H1 (cell line): Measurements from ENCODE around the gene LRIG2. TPM values are rescaled to one million over a fixed set of nuclear protein-coding genes. Genes with fewer than 3 reads are reported as not detected.
A peak's percentile ranks its signal among the peaks of the same experiment; 100 is the strongest.

Experiments used
- CTCF ChIA-PET: fragments of 300-600 bp; sonication (Branson Sonifier 250); formaldehyde crosslinking; loops from one replicate; lab custom pipeline; 2021; ENCODE audit not compliant: partially characterized antibody; lab: Charles Lee
- POLR2A ChIA-PET: fragments of 300-600 bp; sonication (Branson Sonifier 250); formaldehyde crosslinking; loops from one replicate; lab custom pipeline; 2021; ENCODE audit warnings: inconsistent platforms; ENCODE audit not compliant: partially characterized antibody; lab: Charles Lee
- DNase-seq, 2 experiments: peaks; one replicate each; pipeline versions ENCODE4 v3.0.0 to v3.0.0-alpha.2; 2010 to 2022; ENCODE audit warnings: low spot score in 2 of 2, low read depth in 1 of 2, mixed read lengths in 1 of 2
- FAIRE-seq: peaks from 2 replicates; lab custom pipeline; 2011; peaks lifted over from hg19 to GRCh38; lab: Jason Lieb, UNC
- H2AFZ ChIP-seq: 2 replicates; pipeline ENCODE4 v1.8.1; 2012; ENCODE audit warnings: low read length, inconsistent platforms
- H2AK5ac ChIP-seq: 2 replicates; pipeline ENCODE4 v1.6.1; 2013; ENCODE audit warnings: low read depth, low read length
- H2BK120ac ChIP-seq: replicated peaks from 2 replicates; pipeline ENCODE3; 2013; ENCODE audit warnings: low read depth, low read length, inconsistent platforms
- H2BK12ac ChIP-seq: 2 replicates; pipeline ENCODE4 v1.6.1; 2013; ENCODE audit warnings: low read depth, low read length
- H2BK15ac ChIP-seq: 2 replicates; pipeline ENCODE4 v1.6.1; 2013; ENCODE audit warnings: low read length
- H2BK20ac ChIP-seq: 2 replicates; pipeline ENCODE4 v1.6.1; 2013; ENCODE audit warnings: low read length
- H2BK5ac ChIP-seq: 2 replicates; pipeline ENCODE4 v1.6.1; 2013; ENCODE audit warnings: low read depth, low read length
- H3K14ac ChIP-seq: 2 replicates; pipeline ENCODE4 v1.6.1; 2013; ENCODE audit warnings: inconsistent platforms; ENCODE audit not compliant: insufficient read length
- H3K18ac ChIP-seq: 2 replicates; pipeline ENCODE4 v1.6.1; 2013; ENCODE audit warnings: low read length; ENCODE audit errors: extremely low read depth
- H3K23ac ChIP-seq: 2 replicates; pipeline ENCODE4 v1.6.1; 2013; ENCODE audit warnings: inconsistent platforms; ENCODE audit not compliant: insufficient read length
- H3K23me2 ChIP-seq: 2 replicates; pipeline ENCODE4 v1.6.1; 2013; ENCODE audit warnings: low read depth, low read length
- H3K27ac ChIP-seq: 2 replicates; pipeline ENCODE4 v1.6.1; 2011; ENCODE audit warnings: low read depth, low read length, inconsistent platforms
- H3K27me3 ChIP-seq, 4 experiments: replicated peaks in 1 of 4; 1 replicate in 1 of 4; 2 replicates in 3 of 4; pipeline versions ENCODE4 v1.6.1 to v1.8.1; 2011 to 2013; ENCODE audit warnings: low read length in 3 of 4, mild to moderate bottlenecking in 3 of 4, inconsistent platforms in 2 of 4, mixed read lengths in 2 of 4, moderate library complexity in 1 of 4; ENCODE audit not compliant: control insufficient read depth in 3 of 4, insufficient read depth in 3 of 4; ENCODE audit errors: extremely low read depth in 1 of 4
- H3K36me3 ChIP-seq, 4 experiments: 2 replicates each; pipeline versions ENCODE4 v1.6.1 to v1.8.1; 2011 to 2013; ENCODE audit warnings: mild to moderate bottlenecking in 4 of 4, low read length in 3 of 4, moderate library complexity in 2 of 4, control low read depth in 1 of 4, inconsistent platforms in 1 of 4; ENCODE audit not compliant: insufficient read depth in 4 of 4, control insufficient read depth in 2 of 4
- H3K4ac ChIP-seq: replicated peaks from 2 replicates; pipeline ENCODE3; 2013; ENCODE audit warnings: low read length, low read depth, mixed read lengths, inconsistent platforms; ENCODE audit not compliant: insufficient read length
- H3K4me1 ChIP-seq, 4 experiments: replicated peaks in 1 of 4; 1 replicate in 1 of 4; 2 replicates in 3 of 4; pipeline versions ENCODE4 v1.6.1 to v1.8.1; 2011 to 2013; ENCODE audit warnings: low read length in 3 of 4, inconsistent platforms in 2 of 4, mixed read lengths in 1 of 4; ENCODE audit not compliant: insufficient read depth in 4 of 4, control insufficient read depth in 3 of 4
- H3K4me2 ChIP-seq, 2 experiments: 2 replicates each; pipeline versions ENCODE4 v1.6.1 to v1.8.1; 2011 to 2013; ENCODE audit warnings: low read depth in 2 of 2, low read length in 2 of 2, control low read depth in 1 of 2, inconsistent platforms in 1 of 2, mild to moderate bottlenecking in 1 of 2; ENCODE audit not compliant: insufficient read depth in 1 of 2
- H3K4me3 ChIP-seq, 4 experiments: fragments of 200-600, 300-600 bp in 1 of 4; sonication (generic), shearing (Covaris generic), sonication (Bioruptor Twin) in 1 of 4; 2 replicates each; pipeline versions ENCODE4 v1.5.1 to v1.8.1; 2011 to 2016; ENCODE audit warnings: low read length in 4 of 4, low read depth in 3 of 4, control low read depth in 2 of 4, inconsistent platforms in 2 of 4, mild to moderate bottlenecking in 2 of 4, mixed read lengths in 1 of 4, moderate library complexity in 1 of 4; ENCODE audit not compliant: insufficient read depth in 2 of 4; ENCODE audit errors: extremely low read depth in 1 of 4
- H3K56ac ChIP-seq: replicated peaks from 2 replicates; pipeline ENCODE3; 2013; ENCODE audit warnings: low read depth, mild to moderate bottlenecking, mixed read lengths, low read length, inconsistent platforms; ENCODE audit not compliant: insufficient read length
- H3K79me1 ChIP-seq: 2 replicates; pipeline ENCODE4 v1.6.1; 2013; ENCODE audit warnings: low read depth, low read length, control low read depth
- H3K79me2 ChIP-seq, 2 experiments: 2 replicates each; pipeline versions ENCODE4 v1.6.1 to v1.8.1; 2012 to 2013; ENCODE audit warnings: low read length in 2 of 2, mild to moderate bottlenecking in 2 of 2, inconsistent platforms in 1 of 2; ENCODE audit not compliant: insufficient read depth in 2 of 2, control insufficient read depth in 1 of 2
- H3K9ac ChIP-seq, 4 experiments: replicated peaks in 1 of 4; 1 replicate in 1 of 4; 2 replicates in 3 of 4; pipeline versions ENCODE4 v1.6.1 to v1.8.1; 2011 to 2013; ENCODE audit warnings: low read depth in 3 of 4, low read length in 3 of 4, control low read depth in 2 of 4, mild to moderate bottlenecking in 2 of 4, moderate library complexity in 2 of 4, inconsistent platforms in 1 of 4; ENCODE audit errors: extremely low read depth in 1 of 4
- H3K9me3 ChIP-seq, 2 experiments: 2 replicates each; pipeline versions ENCODE4 v1.6.1 to v1.8.1; 2012 to 2013; ENCODE audit warnings: mild to moderate bottlenecking in 2 of 2, moderate library complexity in 2 of 2, control low read depth in 1 of 2, inconsistent platforms in 1 of 2, low read depth in 1 of 2, low read length in 1 of 2, mixed read lengths in 1 of 2; ENCODE audit not compliant: insufficient read depth in 2 of 2
- H4K20me1 ChIP-seq, 2 experiments: replicated peaks in 1 of 2; 2 replicates each; pipeline versions ENCODE3 to v1.8.1; 2011 to 2013; ENCODE audit warnings: inconsistent platforms in 2 of 2, low read length in 2 of 2, mild to moderate bottlenecking in 1 of 2; ENCODE audit not compliant: insufficient read depth in 2 of 2, control insufficient read depth in 1 of 2
- H4K5ac ChIP-seq: 2 replicates; pipeline ENCODE4 v1.6.1; 2013; ENCODE audit warnings: low read length, low read depth, mixed read lengths, inconsistent platforms; ENCODE audit not compliant: insufficient read length
- H4K8ac ChIP-seq: 2 replicates; pipeline ENCODE4 v1.8.0; 2013; ENCODE audit warnings: mild to moderate bottlenecking, moderate library complexity, low read length, inconsistent platforms; ENCODE audit not compliant: insufficient read depth; ENCODE audit errors: extremely low read depth
- H4K91ac ChIP-seq: replicated peaks from 2 replicates; pipeline ENCODE3; 2013; ENCODE audit warnings: low read length, mixed read lengths, inconsistent platforms; ENCODE audit not compliant: insufficient read length
- EP300 ChIP-seq, 2 experiments: IDR thresholded peaks; 1 replicate in 1 of 2; 2 replicates in 1 of 2; pipeline ENCODE4 v1.6.1; 2011 to 2012; ENCODE audit warnings: low read depth in 2 of 2, low read length in 2 of 2, mild to moderate bottlenecking in 2 of 2, borderline replicate concordance in 1 of 2, inconsistent platforms in 1 of 2, moderate library complexity in 1 of 2
- KDM4A ChIP-seq: IDR thresholded peaks from one replicate; pipeline ENCODE4 v1.7.1; 2012; ENCODE audit warnings: low read depth, mild to moderate bottlenecking, moderate library complexity, low read length, inconsistent platforms; ENCODE audit not compliant: severe bottlenecking
- PHF8 ChIP-seq: fragments of 200-600 bp; sonication (generic); conservative IDR thresholded peaks from 2 replicates; pipeline ENCODE4 v1.7.1; 2012; ENCODE audit warnings: low read depth, mild to moderate bottlenecking, inconsistent platforms, low read length, moderate library complexity
- RFX5 ChIP-seq: IDR thresholded peaks from 2 replicates; pipeline ENCODE4 v1.6.1; 2011; ENCODE audit warnings: low read depth, low read length, improper control_type of control experiment, borderline replicate concordance
- RNF2 ChIP-seq: fragments of 200-900, 300-1000 bp; sonication (generic); IDR thresholded peaks from 2 replicates; pipeline ENCODE4 v1.7.1; 2016; ENCODE audit warnings: borderline replicate concordance, low read depth, mild to moderate bottlenecking, antibody characterized with exemption, low read length; ENCODE audit not compliant: poor library complexity, severe bottlenecking; ENCODE audit errors: missing control alignments
- RXRA ChIP-seq: IDR thresholded peaks from 2 replicates; pipeline ENCODE4 v1.6.1; 2011; ENCODE audit warnings: low read depth, mild to moderate bottlenecking, low read length, moderate library complexity; ENCODE audit not compliant: insufficient read depth
- SAP30 ChIP-seq: fragments of 300-600 bp; sonication (generic); IDR thresholded peaks from 2 replicates; pipeline ENCODE4 v1.7.1; 2012; ENCODE audit warnings: low read length, moderate library complexity, mild to moderate bottlenecking, inconsistent platforms; ENCODE audit not compliant: insufficient read depth, insufficient replicate concordance
- SIX5 ChIP-seq: IDR thresholded peaks from 2 replicates; pipeline ENCODE4 v1.6.1; 2011; ENCODE audit warnings: mild to moderate bottlenecking, low read depth, low read length
- SP4 ChIP-seq: IDR thresholded peaks from 2 replicates; pipeline ENCODE4 v1.6.1; 2012; ENCODE audit warnings: low read length, inconsistent platforms
- TAF1 ChIP-seq: IDR thresholded peaks from 2 replicates; pipeline ENCODE4 v1.6.1; 2011; ENCODE audit warnings: mild to moderate bottlenecking, low read depth, low read length
- TAF7 ChIP-seq: optimal IDR thresholded peaks from 2 replicates; pipeline ENCODE3; 2011; ENCODE audit warnings: low read depth, mild to moderate bottlenecking, inconsistent platforms, low read length, moderate library complexity, borderline replicate concordance
- TEAD4 ChIP-seq: IDR thresholded peaks from 2 replicates; pipeline ENCODE4 v1.6.1; 2012; ENCODE audit warnings: low read depth, low read length, inconsistent platforms, mixed read lengths
- WGBS, 2 experiments: shearing (Covaris generic) in 1 of 2; methylation state at CpG; one replicate each; pipeline versions ENCODE4 v1.1.6 to v1.1.7; 2013 to 2015; ENCODE audit warnings: low lambda C conversion rate in 2 of 2, mixed read lengths in 2 of 2, inconsistent platforms in 1 of 2, low coverage in 1 of 2, missing lambda C conversion rate in 1 of 2; ENCODE audit not compliant: insufficient replicate concordance in 2 of 2, insufficient coverage in 1 of 2, insufficient read length in 1 of 2; ENCODE audit errors: extremely low coverage in 1 of 2, missing lambda C conversion rate in 1 of 2; 5-methylcytosine and 5-hydroxymethylcytosine counted together
- polyA plus RNA-seq, 7 experiments: library from polyadenylated mRNA; depleted of rRNA in 3 of 7; stranded (reverse) in 5 of 7; unstranded in 2 of 7; fragments of >200 nt in 5 of 7; fragments of 200-250 nt in 2 of 7; gene quantifications; 1 replicate in 5 of 7; 2 replicates in 1 of 7; 4 replicates in 1 of 7; pipeline versions ENCODE4 v1.2.1 to v1.2.3, GENCODE V29; 2011 to 2013; ENCODE audit warnings: missing spikeins in 2 of 7, mixed read lengths in 2 of 7
- total RNA-seq: library from RNA; stranded (reverse); fragmentation: NEBNext Ultra II Directional; extraction: Animal tissue kit (Norgen Biotek cat#: 25700); gene quantifications from 2 replicates; pipeline ENCODE4 v1.2.1, GENCODE V29; 2021

The LRIG2 gene
- total and polyA plus RNA-seq, 2 of the 8 experiments (the other 6 are each of a cell fraction or from before 2014, with no cell fraction given) = 16.2 to 20.9 TPM

DNA sequence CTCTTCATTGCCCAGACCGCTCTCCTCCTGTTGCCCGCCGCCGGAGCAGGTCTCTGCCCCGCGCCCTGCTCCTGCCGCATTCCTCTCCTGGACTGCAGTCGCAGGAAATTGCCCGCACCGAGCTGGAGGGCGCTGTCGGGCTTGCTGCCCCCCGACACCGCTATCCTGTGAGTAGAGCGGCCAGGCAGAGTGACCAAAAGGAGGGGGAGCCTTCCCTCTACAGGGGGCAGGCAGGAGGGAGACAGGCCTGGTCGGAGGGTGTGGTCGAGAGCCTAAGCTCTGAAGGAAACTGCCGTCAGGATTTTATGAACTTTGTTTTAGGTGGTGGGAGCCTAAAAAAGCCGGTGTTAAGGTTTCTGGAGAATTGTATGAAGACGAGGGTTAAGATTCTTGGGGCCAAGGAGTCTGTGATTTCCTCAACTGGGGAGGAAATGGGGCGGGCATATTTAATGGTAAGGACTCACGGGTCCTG lies 517 bp downstream of the LRIG2 start:
- FAIRE-seq (no peak), DNase-seq (peak in 1 of 2 experiments; percentile 23)
- no peaks in the 10 kb centered on the region for H3K27me3 ChIP-seq
- H3K4me3 ChIP-seq = peak overlapping the region; percentile 52 to 97 (median 88)
- CTCF ChIA-PET = interaction anchor here (0.6 to 6.9 kb wide), 54 partner anchors 9 to 609 kb away, joined by 3 to 85 read pairs (median 6); partner anchors contain the start of gene PPM1J
- H2AFZ ChIP-seq = peak overlapping the region; percentile 83; the same call in 1 of the 2 replicates
- peaks cover 2 to 7% of the 10 kb centered on the region in 2 experiments for H4K20me1 ChIP-seq
- peak overlapping the region; percentile 57 to 83 for H3K4me2 ChIP-seq
- peaks cover 0 to 16% (median 3%) of the 10 kb centered on the region in 4 experiments; a peak in 3 of 8 replicates for H3K36me3 ChIP-seq
- H3K27ac ChIP-seq = peak overlapping the region; percentile 92
- no peak overlapping the region for H3K14ac ChIP-seq
- H3K23me2 ChIP-seq = peaks cover 5% of the 10 kb centered on the region
- no peak overlapping the region for H2AK5ac ChIP-seq
- H4K91ac ChIP-seq = peak overlapping the region; percentile 83
- no peak overlapping the region for H2BK12ac ChIP-seq
- peak overlapping the region; percentile 88 for H2BK5ac ChIP-seq
- peaks cover 0 to 5% (median 2%) of the 10 kb centered on the region in 4 experiments; a peak in 4 of 7 replicates for H3K4me1 ChIP-seq
- no peak overlapping the region for H2BK15ac ChIP-seq
- H3K4ac ChIP-seq = no peak overlapping the region
- POLR2A ChIA-PET = interaction anchor here (0.8 to 3.2 kb wide), 26 partner anchors 8 to 399 kb away, joined by 3 to 45 read pairs (median 6); partner anchors contain the start of genes MOV10 and SLC16A1
- peaks cover 7 to 50% of the 10 kb centered on the region in 2 experiments for H3K79me2 ChIP-seq
- H2BK120ac ChIP-seq = no peak overlapping the region
- H3K23ac ChIP-seq = no peak overlapping the region
- H3K56ac ChIP-seq = peak overlapping the region; percentile 70
- H3K18ac ChIP-seq = peak overlapping the region; percentile 80
- H2BK20ac ChIP-seq = no peak overlapping the region
- peak overlapping the region; percentile 94; the same call in 1 of the 2 replicates for H4K8ac ChIP-seq
- WGBS, 2 experiments = 2% methylated on average over 22 of the region's 22 CpGs; no CpG with 5 or more reads in 1 of the 2 experiments
- H3K9ac ChIP-seq = peak overlapping the region; percentile 51 to 95 (median 85)
- no peaks in the 10 kb centered on the region for H3K9me3 ChIP-seq
- H3K79me1 ChIP-seq = no peaks in the 10 kb centered on the region; the same call in 1 of the 2 replicates
- peak overlapping the region; percentile 98 for H4K5ac ChIP-seq
- no peak for TF ChIP-seq RFX5
- peak; percentile 76 for TF ChIP-seq TAF7
- no peak for TF ChIP-seq RXRA
- TF ChIP-seq SP4 = no peak
- TF ChIP-seq RNF2 = no peak
- TF ChIP-seq KDM4A = no peak
- no peak for TF ChIP-seq EP300 (IDR thresholded peaks at IDR 0.05; ENCODE audit: borderline replicate concordance in 1 of 2, low read depth in 2 of 2, low read length in 2 of 2)
- no peak; the same call in none of the 2 replicates for TF ChIP-seq TAF1
- peak; percentile 23 for TF ChIP-seq SAP30
- TF ChIP-seq PHF8 = peak; percentile 39
- TF ChIP-seq TEAD4 = peak; percentile 49
- TF ChIP-seq SIX5 = no peak
